ENCODE results near the gene TMA7. TPM values are rescaled to one million over a fixed set of nuclear protein-coding genes. Genes with fewer than 3 reads are reported as not detected.

The TMA7 gene
- polyA plus RNA-seq, 2 of the 4 experiments (the other 2 are of a cell fraction), result 303 to 417 TPM

GRCh38 chr3:48407542-48408099 lies 32.4 kb upstream of the TMA7 start:
- ChIA-PET POLR2A (no interaction called here), CTCF (interaction anchor here (0.9 to 31.5 kb wide), 7 partner anchors 8 to 213 kb away, joined by 3 to 488 read pairs (median 3); partner anchors contain the start of genes ATRIP, CCDC51, PLXNB1 and TMA7)
- TF ChIP-seq CBX2 (IDR thresholded peaks at IDR 0.05; ENCODE audit: borderline replicate concordance, low read depth), result no peak
- no peak for TF ChIP-seq CHD4 (IDR thresholded peaks at IDR 0.05; ENCODE audit: borderline replicate concordance)
- TF ChIP-seq BHLHE40 (IDR thresholded peaks at IDR 0.05; ENCODE audit: low read depth, low read length), result no peak
- TF ChIP-seq TFCP2L1 (CRISPR knock-in tag; IDR thresholded peaks at IDR 0.05), result no peak
- TF ChIP-seq GATA3 (IDR thresholded peaks at IDR 0.05; ENCODE audit: borderline replicate concordance), result no peak
- no peak for TF ChIP-seq EP300 (IDR thresholded peaks at IDR 0.05)

GRCh38 chr3:48408823-48409281 lies 31.2 kb upstream of the TMA7 start:
- FAIRE-seq (no peak), ATAC-seq (peak in 1 of 2 experiments; percentile 27; a peak in 1 of 6 replicates), DNase-seq (ENCODE audit: low read depth in 1 of 2, low spot score in 1 of 2) (no peak)
- Histone ChIP-seq H3K4me3 (no peak overlapping the region), H3K9me3 (no peaks in the 10 kb centered on the region), H3K4me1 (no peaks in the 10 kb centered on the region), H3K4me2 (no peak overlapping the region), H3K27ac (no peak overlapping the region)
- ChIA-PET POLR2A (no interaction called here), CTCF (interaction anchor here (1.4 to 31.5 kb wide), 5 partner anchors 9 to 214 kb away, joined by 3 to 488 read pairs (median 4); partner anchors contain the start of gene PLXNB1)
- WGBS (ENCODE audit: missing lambda C conversion rate), result 90% methylated on average over 4 of the region's 4 CpGs
- TF ChIP-seq ZNF302 (CRISPR knock-in tag; IDR thresholded peaks at IDR 0.05), result no peak
- no peak for TF ChIP-seq BHLHE40 (IDR thresholded peaks at IDR 0.05; ENCODE audit: low read depth, low read length)
- no peak for TF ChIP-seq ATOH8 (CRISPR knock-in tag; IDR thresholded peaks at IDR 0.05; ENCODE audit: low read depth)
- no peak for TF ChIP-seq KDM5A (IDR thresholded peaks at IDR 0.05)
- no peak for TF ChIP-seq CHD2 (IDR thresholded peaks at IDR 0.05; ENCODE audit: low read length, partially characterized antibody)
- TF ChIP-seq HDAC2 (IDR thresholded peaks at IDR 0.05), result no peak
- TF ChIP-seq MAZ (IDR thresholded peaks at IDR 0.05; ENCODE audit: borderline replicate concordance, low read depth, low read length), result no peak

More at GRCh38 chr3:48407542-48408099, 32.4 kb upstream of the TMA7 start:
- DNase-seq (ENCODE audit: low read depth in 1 of 2, low spot score in 1 of 2) (no peak), FAIRE-seq (no peak), ATAC-seq (no peak)
- H3K4me2 ChIP-seq, result no peak overlapping the region
- no peaks in the 10 kb centered on the region for H3K9me3 ChIP-seq
- 86% methylated on average over 8 of the region's 8 CpGs for WGBS (ENCODE audit: missing lambda C conversion rate)
- H3K27ac ChIP-seq, result no peak overlapping the region
- no peak overlapping the region for H3K4me3 ChIP-seq
- no peaks in the 10 kb centered on the region; the same call in 2 of the 3 replicates for H3K4me1 ChIP-seq

GRCh38 chr3:48409291-48410201 lies 30.5 kb upstream of the TMA7 start:
- CTCF ChIA-PET, result interaction anchor here (1.4 to 31.5 kb wide), 4 partner anchors 8 to 215 kb away, joined by 3 to 488 read pairs (median 12); partner anchors contain the start of gene PLXNB1
- no peak overlapping the region for H3K4me2 ChIP-seq
- no peak overlapping the region for H3K27ac ChIP-seq
- no peak for TF ChIP-seq RARB (CRISPR knock-in tag; IDR thresholded peaks at IDR 0.05)
- TF ChIP-seq CBX2 (IDR thresholded peaks at IDR 0.05; ENCODE audit: borderline replicate concordance, low read depth), result no peak
- no peak for TF ChIP-seq JUN (IDR thresholded peaks at IDR 0.05)
- no peak for TF ChIP-seq HEYL (CRISPR knock-in tag; IDR thresholded peaks at IDR 0.05)
- TF ChIP-seq HOXA7 (CRISPR knock-in tag; IDR thresholded peaks at IDR 0.05), result no peak
- TF ChIP-seq HES2 (IDR thresholded peaks at IDR 0.05), result no peak
- no peak for TF ChIP-seq CEBPB (IDR thresholded peaks at IDR 0.05)
- no peak for TF ChIP-seq BHLHE40 (IDR thresholded peaks at IDR 0.05; ENCODE audit: low read depth, low read length)
- TF ChIP-seq ATOH8 (CRISPR knock-in tag; IDR thresholded peaks at IDR 0.05; ENCODE audit: low read depth), result no peak
- no peak for TF ChIP-seq GATA3 (IDR thresholded peaks at IDR 0.05; ENCODE audit: borderline replicate concordance)
- no peak for TF ChIP-seq ZFP36 (IDR thresholded peaks at IDR 0.05; ENCODE audit: borderline replicate concordance, partially characterized antibody)
- TF ChIP-seq HOXB5 (CRISPR knock-in tag; IDR thresholded peaks at IDR 0.05), result no peak
- TF ChIP-seq CBX8 (IDR thresholded peaks at IDR 0.05), result no peak
- TF ChIP-seq ESRRA (IDR thresholded peaks at IDR 0.05; ENCODE audit: borderline replicate concordance, low read length), result no peak
- no peak for TF ChIP-seq EP300 (IDR thresholded peaks at IDR 0.05)
- POLR2A ChIA-PET, result no interaction called here
- FAIRE-seq (no peak), ATAC-seq (no peak), DNase-seq (ENCODE audit: low read depth in 1 of 2, low spot score in 1 of 2) (no peak)
- no peaks in the 10 kb centered on the region for H3K9me3 ChIP-seq
- 90% methylated on average over 28 of the region's 31 CpGs for WGBS (ENCODE audit: missing lambda C conversion rate)
- no peaks in the 10 kb centered on the region for H3K4me1 ChIP-seq
- no peak overlapping the region for H3K4me3 ChIP-seq
